Measurements from ENCODE around the gene PKP3. TPM values are rescaled to one million over a fixed set of nuclear protein-coding genes. Genes with fewer than 3 reads are reported as not detected.

The PKP3 gene
- polyA plus RNA-seq, 1 donor (not counting 4 experiments of a cell fraction or from before 2014, with no cell fraction given): 125 TPM

DNA sequence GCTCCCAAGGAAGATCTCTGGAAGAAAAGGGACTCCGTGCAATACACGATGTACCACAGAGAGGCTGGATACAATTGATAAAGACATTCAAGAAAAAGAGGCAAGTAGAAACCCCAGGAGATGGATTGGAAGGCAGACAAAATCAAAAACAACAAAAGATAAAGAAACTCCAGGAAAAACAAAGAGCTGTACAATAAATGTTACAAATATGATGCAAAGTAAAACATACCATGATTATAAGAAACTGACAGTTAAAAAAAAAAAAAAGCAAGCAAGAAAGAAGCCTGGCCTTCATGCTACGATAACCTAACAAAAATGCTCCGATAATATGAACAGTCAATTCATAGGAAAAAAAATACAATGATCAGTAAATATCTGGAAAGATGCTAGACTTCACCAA lies 31.3 kb downstream of the PKP3 start:
- no peak overlapping the region for H3K4me3 ChIP-seq (ENCODE audit: control insufficient read depth in 2 of 3, extremely low read depth in 1 of 3, insufficient read depth in 2 of 3, low read depth in 1 of 3, low read length in 3 of 3)
- no peak for DNase-seq (ENCODE audit: low read depth, low spot score)
- no peak overlapping the region for H3K4me2 ChIP-seq (ENCODE audit: control insufficient read depth, extremely low read depth, insufficient read depth, low read depth, low read length)
- no peaks in the 10 kb centered on the region for H3K79me2 ChIP-seq (ENCODE audit: control insufficient read depth, insufficient read depth, low read length)
- no peaks in the 10 kb centered on the region for H3K27me3 ChIP-seq (ENCODE audit: control insufficient read depth, extremely low read depth, insufficient read depth, low read length)
- no peaks in the 10 kb centered on the region for H3K9me3 ChIP-seq (ENCODE audit: control insufficient read depth, low read depth, low read length)
- no peaks in the 10 kb centered on the region for H4K20me1 ChIP-seq (ENCODE audit: control insufficient read depth, extremely low read depth, insufficient read depth, low read length)
- H3K9ac ChIP-seq (ENCODE audit: control insufficient read depth, extremely low read depth, insufficient read depth, low read length): no peak overlapping the region
- H3K27ac ChIP-seq (ENCODE audit: control insufficient read depth, insufficient read depth, low read length): no peak overlapping the region
- no peaks in the 10 kb centered on the region for H3K4me1 ChIP-seq (ENCODE audit: control insufficient read depth, extremely low read depth, insufficient read depth, low read length)
- no peaks in the 10 kb centered on the region for H3K9me1 ChIP-seq (ENCODE audit: control insufficient read depth, extremely low read depth, insufficient read depth, low read length)
- dilution Hi-C loops (cut with MboI; ENCODE audit: extremely low pct_ligation_motif_present, low sequenced_read_pairs): no loop called here
- TF ChIP-seq, protein P1, sequence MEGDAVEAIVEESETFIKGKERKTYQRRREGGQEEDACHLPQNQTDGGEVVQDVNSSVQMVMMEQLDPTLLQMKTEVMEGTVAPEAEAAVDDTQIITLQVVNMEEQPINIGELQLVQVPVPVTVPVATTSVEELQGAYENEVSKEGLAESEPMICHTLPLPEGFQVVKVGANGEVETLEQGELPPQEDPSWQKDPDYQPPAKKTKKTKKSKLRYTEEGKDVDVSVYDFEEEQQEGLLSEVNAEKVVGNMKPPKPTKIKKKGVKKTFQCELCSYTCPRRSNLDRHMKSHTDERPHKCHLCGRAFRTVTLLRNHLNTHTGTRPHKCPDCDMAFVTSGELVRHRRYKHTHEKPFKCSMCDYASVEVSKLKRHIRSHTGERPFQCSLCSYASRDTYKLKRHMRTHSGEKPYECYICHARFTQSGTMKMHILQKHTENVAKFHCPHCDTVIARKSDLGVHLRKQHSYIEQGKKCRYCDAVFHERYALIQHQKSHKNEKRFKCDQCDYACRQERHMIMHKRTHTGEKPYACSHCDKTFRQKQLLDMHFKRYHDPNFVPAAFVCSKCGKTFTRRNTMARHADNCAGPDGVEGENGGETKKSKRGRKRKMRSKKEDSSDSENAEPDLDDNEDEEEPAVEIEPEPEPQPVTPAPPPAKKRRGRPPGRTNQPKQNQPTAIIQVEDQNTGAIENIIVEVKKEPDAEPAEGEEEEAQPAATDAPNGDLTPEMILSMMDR (optimal IDR thresholded peaks at IDR 0.05 in 1 of 3, IDR thresholded peaks at IDR 0.05 in 1 of 3, conservative IDR thresholded peaks at IDR 0.05 in 1 of 3; ENCODE audit: extremely low read depth in 1 of 3, insufficient read depth in 2 of 3, low read length in 3 of 3): no peak
- no peak for TF ChIP-seq EZH2 (IDR thresholded peaks at IDR 0.05; ENCODE audit: low read length)
- H3K36me3 ChIP-seq (ENCODE audit: control insufficient read depth in 2 of 2, extremely low read depth in 1 of 2, insufficient read depth in 2 of 2, low read length in 2 of 2): peaks cover 0 to 7% of the 10 kb centered on the region in 2 experiments
- H2AFZ ChIP-seq (ENCODE audit: control insufficient read depth, low read length): no peak overlapping the region
- FAIRE-seq: no peak

GRCh38 chr11:426851-427250 lies 32.8 kb downstream of the PKP3 start:
- Histone ChIP-seq H3K79me2 (ENCODE audit: control insufficient read depth, insufficient read depth, low read length) (no peaks in the 10 kb centered on the region), H3K27me3 (ENCODE audit: control insufficient read depth, extremely low read depth, insufficient read depth, low read length) (no peaks in the 10 kb centered on the region), H2AFZ (ENCODE audit: control insufficient read depth, low read length) (no peak overlapping the region), H3K9ac (ENCODE audit: control insufficient read depth, extremely low read depth, insufficient read depth, low read length) (no peak overlapping the region), H3K9me3 (ENCODE audit: control insufficient read depth, low read depth, low read length) (no peaks in the 10 kb centered on the region), H3K9me1 (ENCODE audit: control insufficient read depth, extremely low read depth, insufficient read depth, low read length) (no peaks in the 10 kb centered on the region), H4K20me1 (ENCODE audit: control insufficient read depth, extremely low read depth, insufficient read depth, low read length) (no peaks in the 10 kb centered on the region), H3K4me3 (ENCODE audit: control insufficient read depth in 2 of 3, extremely low read depth in 1 of 3, insufficient read depth in 2 of 3, low read depth in 1 of 3, low read length in 3 of 3) (no peak overlapping the region), H3K4me2 (ENCODE audit: control insufficient read depth, extremely low read depth, insufficient read depth, low read depth, low read length) (no peak overlapping the region), H3K36me3 (ENCODE audit: control insufficient read depth in 2 of 2, extremely low read depth in 1 of 2, insufficient read depth in 2 of 2, low read length in 2 of 2) (peaks cover 0 to 7% of the 10 kb centered on the region in 2 experiments), H3K4me1 (ENCODE audit: control insufficient read depth, extremely low read depth, insufficient read depth, low read length) (no peaks in the 10 kb centered on the region), H3K27ac (ENCODE audit: control insufficient read depth, insufficient read depth, low read length) (no peak overlapping the region)
- TF ChIP-seq, protein P1 (optimal IDR thresholded peaks at IDR 0.05 in 1 of 3, IDR thresholded peaks at IDR 0.05 in 1 of 3, conservative IDR thresholded peaks at IDR 0.05 in 1 of 3; ENCODE audit: extremely low read depth in 1 of 3, insufficient read depth in 2 of 3, low read length in 3 of 3): no peak
- no peak for TF ChIP-seq EZH2 (IDR thresholded peaks at IDR 0.05; ENCODE audit: low read length)
- FAIRE-seq: no peak
- no peak for DNase-seq (ENCODE audit: low read depth, low spot score)
- dilution Hi-C loops (cut with MboI; ENCODE audit: extremely low pct_ligation_motif_present, low sequenced_read_pairs): no loop called here
